IPS-18a (cell line): ENCODE data around the gene DENND1B.

Experiments
- H3K27ac ChIP-seq: one replicate; pipeline ENCODE4 v1.5.1; 2013; ENCODE audit warnings: low read length
- H3K27me3 ChIP-seq: one replicate; pipeline ENCODE4 v1.6.1; 2013; ENCODE audit warnings: mild to moderate bottlenecking, low read length; ENCODE audit not compliant: control insufficient read depth, insufficient read depth
- H3K36me3 ChIP-seq: one replicate; pipeline ENCODE4 v1.6.1; 2013; ENCODE audit warnings: low read depth, low read length; ENCODE audit not compliant: control insufficient read depth
- H3K4me1 ChIP-seq: one replicate; pipeline ENCODE4 v1.6.1; 2013; ENCODE audit warnings: low read depth, low read length; ENCODE audit not compliant: control insufficient read depth
- H3K4me3 ChIP-seq: one replicate; pipeline ENCODE4 v1.5.1; 2013; ENCODE audit warnings: low read length
- H3K9ac ChIP-seq: one replicate; pipeline ENCODE4 v1.6.1; 2013; ENCODE audit warnings: mild to moderate bottlenecking, low read length, moderate library complexity
- H3K9me3 ChIP-seq: one replicate; pipeline ENCODE4 v1.6.1; 2013; ENCODE audit warnings: low read depth, low read length; ENCODE audit not compliant: control insufficient read depth

The DENND1B gene

GRCh38 chr1:197781968-197782721, 6.9 kb upstream of the DENND1B start:
- H3K4me3 ChIP-seq: no peak overlapping the region
- H3K27ac ChIP-seq: no peak overlapping the region
- H3K4me1 ChIP-seq: no peaks in the 10 kb centered on the region
- no peaks in the 10 kb centered on the region for H3K27me3 ChIP-seq
- no peak overlapping the region for H3K9ac ChIP-seq
- H3K9me3 ChIP-seq: no peaks in the 10 kb centered on the region
- no peaks in the 10 kb centered on the region for H3K36me3 ChIP-seq

GRCh38 chr1:197779921-197780320, 4.6 kb upstream of the DENND1B start:
- Histone ChIP-seq H3K4me3 (no peak overlapping the region), H3K27me3 (peaks cover 3% of the 10 kb centered on the region), H3K36me3 (no peaks in the 10 kb centered on the region), H3K9me3 (no peaks in the 10 kb centered on the region), H3K27ac (no peak overlapping the region), H3K4me1 (peaks cover 8% of the 10 kb centered on the region), H3K9ac (no peak overlapping the region)

GRCh38 chr1:197778366-197778945, 3.2 kb upstream of the DENND1B start:
- Histone ChIP-seq H3K4me1 (peaks cover 13% of the 10 kb centered on the region), H3K27ac (no peak overlapping the region), H3K9me3 (no peaks in the 10 kb centered on the region), H3K36me3 (no peaks in the 10 kb centered on the region), H3K27me3 (peaks cover 13% of the 10 kb centered on the region), H3K4me3 (no peak overlapping the region), H3K9ac (no peak overlapping the region)

- Histone ChIP-seq H3K4me1 (peaks cover 13% of the 10 kb centered on the region), H3K36me3 (no peaks in the 10 kb centered on the region), H3K27ac (no peak overlapping the region), H3K27me3 (peaks cover 15% of the 10 kb centered on the region), H3K9me3 (no peaks in the 10 kb centered on the region), H3K9ac (no peak overlapping the region), H3K4me3 (no peak overlapping the region)
Observed at GRCh38 chr1:197776351-197777105, 1.2 kb upstream of the DENND1B start.

- Histone ChIP-seq H3K9ac (peak overlapping the region; percentile 24), H3K4me1 (peaks cover 13% of the 10 kb centered on the region), H3K27ac (no peak overlapping the region), H3K27me3 (peaks cover 15% of the 10 kb centered on the region), H3K4me3 (peak overlapping the region; percentile 58), H3K36me3 (no peaks in the 10 kb centered on the region), H3K9me3 (no peaks in the 10 kb centered on the region)
Observed at GRCh38 chr1:197774466-197775281, 606 bp downstream of the DENND1B start.

GRCh38 chr1:197773856-197774255, 1.4 kb downstream of the DENND1B start:
- Histone ChIP-seq H3K4me1 (peaks cover 13% of the 10 kb centered on the region), H3K27me3 (peaks cover 15% of the 10 kb centered on the region), H3K27ac (no peak overlapping the region), H3K36me3 (no peaks in the 10 kb centered on the region), H3K4me3 (peak overlapping the region; percentile 58), H3K9me3 (no peaks in the 10 kb centered on the region), H3K9ac (no peak overlapping the region)

GRCh38 chr1:197771904-197772556, 3.2 kb downstream of the DENND1B start:
- Histone ChIP-seq H3K9me3 (no peaks in the 10 kb centered on the region), H3K4me3 (no peak overlapping the region), H3K36me3 (no peaks in the 10 kb centered on the region), H3K9ac (no peak overlapping the region), H3K27ac (no peak overlapping the region), H3K4me1 (peaks cover 13% of the 10 kb centered on the region), H3K27me3 (peaks cover 15% of the 10 kb centered on the region)

GRCh38 chr1:197771386-197771785, 3.9 kb downstream of the DENND1B start:
- Histone ChIP-seq H3K27ac (no peak overlapping the region), H3K9ac (no peak overlapping the region), H3K4me1 (peaks cover 13% of the 10 kb centered on the region), H3K9me3 (no peaks in the 10 kb centered on the region), H3K36me3 (no peaks in the 10 kb centered on the region), H3K27me3 (peaks cover 15% of the 10 kb centered on the region), H3K4me3 (no peak overlapping the region)

- Histone ChIP-seq H3K27ac (no peak overlapping the region), H3K4me3 (no peak overlapping the region), H3K36me3 (no peaks in the 10 kb centered on the region), H3K9ac (no peak overlapping the region), H3K27me3 (peaks cover 12% of the 10 kb centered on the region), H3K4me1 (peaks cover 6% of the 10 kb centered on the region), H3K9me3 (no peaks in the 10 kb centered on the region)
Observed at GRCh38 chr1:197770243-197770642, 5.0 kb downstream of the DENND1B start.

GRCh38 chr1:197769287-197769686, 6.0 kb downstream of the DENND1B start:
- H3K4me1 ChIP-seq: peaks cover 5% of the 10 kb centered on the region
- no peak overlapping the region for H3K9ac ChIP-seq
- no peaks in the 10 kb centered on the region for H3K9me3 ChIP-seq
- H3K27me3 ChIP-seq: peaks cover 10% of the 10 kb centered on the region
- H3K36me3 ChIP-seq: no peaks in the 10 kb centered on the region
- H3K4me3 ChIP-seq: no peak overlapping the region
- H3K27ac ChIP-seq: no peak overlapping the region
